Measurements from ENCODE around the gene C12orf57. TPM values are rescaled to one million over a fixed set of nuclear protein-coding genes. Genes with fewer than 3 reads are reported as not detected.

Gene C12orf57
- total RNA-seq, 3 donors from 2014 or later (not counting 1 experiment from before 2014, with no cell fraction given), result 125 to 157 (median 126) TPM

DNA sequence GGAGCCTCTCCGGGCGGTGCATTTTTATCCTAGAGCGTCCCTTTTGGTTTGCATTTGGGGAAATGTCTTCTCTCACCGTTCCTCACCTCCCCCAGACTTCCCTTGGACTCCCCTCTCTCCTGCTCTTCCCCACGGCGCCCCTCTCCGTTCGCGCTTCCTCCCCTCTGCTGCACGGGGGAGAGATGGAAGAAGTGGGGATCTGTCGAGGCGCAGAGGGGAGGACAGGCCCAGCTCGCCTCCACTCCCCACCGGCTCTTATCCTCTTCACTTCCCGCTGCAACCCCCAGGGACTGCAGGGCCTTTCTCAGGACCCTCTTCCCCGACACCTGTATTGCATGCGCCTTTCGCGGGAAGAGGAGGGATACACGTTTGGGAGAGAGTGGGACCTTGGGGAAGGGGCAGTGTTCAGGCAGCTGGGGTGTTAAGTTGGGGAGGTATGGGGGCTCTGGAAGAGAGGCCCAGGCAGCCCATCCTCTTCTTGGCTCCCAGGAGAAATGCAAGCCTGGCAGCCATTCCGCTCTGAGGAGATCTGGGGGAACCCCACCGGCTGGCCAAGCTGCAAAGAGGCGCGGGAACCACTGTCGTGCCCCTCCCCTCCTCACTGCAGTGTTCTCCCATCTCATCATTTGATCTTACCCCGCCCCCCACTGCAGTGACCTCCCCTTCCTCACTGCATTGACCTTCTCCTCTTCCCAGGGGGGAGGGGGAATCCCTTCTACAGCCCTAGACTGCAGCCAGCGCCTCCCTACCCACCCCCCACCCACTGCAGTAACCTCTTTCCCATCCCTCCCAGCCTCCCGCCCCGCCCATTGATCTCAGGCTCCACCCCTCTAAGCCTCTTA lies 28.7 kb upstream of the C12orf57 start:
- no peaks in the 10 kb centered on the region for H3K27me3 ChIP-seq (ENCODE audit: control insufficient read depth, insufficient read depth, low read length)
- Mint-ChIP-seq H3K4me3 (peak overlapping the region; percentile 94), H3K27me3 (ENCODE audit: low read depth in 2 of 2) (peaks cover 0 to 6% of the 10 kb centered on the region in 2 donors), H3K27ac (peak overlapping the region; percentile 74 to 95), H3K9me3 (no peaks in the 10 kb centered on the region), H3K4me1 (peaks cover 16 to 41% of the 10 kb centered on the region in 2 donors), H3K36me3 (no peaks in the 10 kb centered on the region)
- intact Hi-C loops (cut with micrococcal nuclease), result loop anchor here (2.0 kb wide), 1 partner anchor 42 kb away; the partner anchor contains the start of gene SPSB2
- H3K27ac ChIP-seq (ENCODE audit: low read length), result peak overlapping the region; percentile 36
- H3K9me3 ChIP-seq (ENCODE audit: control insufficient read depth, insufficient read depth, low read length), result no peaks in the 10 kb centered on the region
- peaks cover 16% of the 10 kb centered on the region for H3K4me1 ChIP-seq (ENCODE audit: control insufficient read depth, insufficient read depth, low read length)
- no peaks in the 10 kb centered on the region for H3K36me3 ChIP-seq (ENCODE audit: control insufficient read depth, insufficient read depth, low read length)
- ATAC-seq, result no peak
- peak overlapping the region; percentile 42 for H3K4me3 ChIP-seq (ENCODE audit: low read length)
- TF ChIP-seq, protein P1, sequence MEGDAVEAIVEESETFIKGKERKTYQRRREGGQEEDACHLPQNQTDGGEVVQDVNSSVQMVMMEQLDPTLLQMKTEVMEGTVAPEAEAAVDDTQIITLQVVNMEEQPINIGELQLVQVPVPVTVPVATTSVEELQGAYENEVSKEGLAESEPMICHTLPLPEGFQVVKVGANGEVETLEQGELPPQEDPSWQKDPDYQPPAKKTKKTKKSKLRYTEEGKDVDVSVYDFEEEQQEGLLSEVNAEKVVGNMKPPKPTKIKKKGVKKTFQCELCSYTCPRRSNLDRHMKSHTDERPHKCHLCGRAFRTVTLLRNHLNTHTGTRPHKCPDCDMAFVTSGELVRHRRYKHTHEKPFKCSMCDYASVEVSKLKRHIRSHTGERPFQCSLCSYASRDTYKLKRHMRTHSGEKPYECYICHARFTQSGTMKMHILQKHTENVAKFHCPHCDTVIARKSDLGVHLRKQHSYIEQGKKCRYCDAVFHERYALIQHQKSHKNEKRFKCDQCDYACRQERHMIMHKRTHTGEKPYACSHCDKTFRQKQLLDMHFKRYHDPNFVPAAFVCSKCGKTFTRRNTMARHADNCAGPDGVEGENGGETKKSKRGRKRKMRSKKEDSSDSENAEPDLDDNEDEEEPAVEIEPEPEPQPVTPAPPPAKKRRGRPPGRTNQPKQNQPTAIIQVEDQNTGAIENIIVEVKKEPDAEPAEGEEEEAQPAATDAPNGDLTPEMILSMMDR (IDR thresholded peaks at IDR 0.05), result no peak
- DNase-seq, result no peak
- WGBS (ENCODE audit: insufficient coverage), result 35% methylated on average over 20 of the region's 29 CpGs

DNA sequence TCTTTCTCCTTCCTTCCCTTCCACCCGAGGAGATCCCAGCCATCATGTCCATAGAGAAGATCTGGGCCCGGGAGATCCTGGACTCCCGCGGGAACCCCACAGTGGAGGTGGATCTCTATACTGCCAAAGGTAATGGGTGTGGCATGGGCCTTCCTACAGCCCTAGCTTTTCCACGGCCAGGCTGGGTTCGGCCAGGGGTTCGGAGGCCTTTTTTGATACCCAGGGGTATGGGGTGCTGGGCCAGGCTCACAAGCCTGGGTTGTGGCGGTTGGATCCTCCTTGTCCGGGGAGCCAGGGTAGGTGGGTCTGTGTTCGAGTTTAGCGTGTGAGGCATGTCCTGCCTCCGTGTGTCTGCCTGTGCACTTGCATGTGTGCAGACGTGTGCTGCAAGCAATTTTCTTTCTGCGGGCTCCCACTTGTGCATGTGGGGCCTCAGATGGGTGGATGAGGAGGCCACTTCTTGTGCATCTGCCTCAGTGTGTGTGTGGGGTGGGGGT lies 28.0 kb upstream of the C12orf57 start:
- no peak overlapping the region for H3K27ac ChIP-seq (ENCODE audit: low read length)
- TF ChIP-seq, protein P1 (IDR thresholded peaks at IDR 0.05), result no peak

GRCh38 chr12:6916426-6917200 lies 27.2 kb upstream of the C12orf57 start:
- WGBS (ENCODE audit: insufficient coverage), result 98% methylated on average over 11 of the region's 11 CpGs
- no peaks in the 10 kb centered on the region for H3K9me3 ChIP-seq (ENCODE audit: control insufficient read depth, insufficient read depth, low read length)
- TF ChIP-seq, protein P1 (IDR thresholded peaks at IDR 0.05), result no peak
- ATAC-seq (no peak), DNase-seq (no peak)
- no peaks in the 10 kb centered on the region for H3K27me3 ChIP-seq (ENCODE audit: control insufficient read depth, insufficient read depth, low read length)
- H3K9me3 Mint-ChIP-seq, result no peaks in the 10 kb centered on the region
- no peaks in the 10 kb centered on the region for H3K36me3 ChIP-seq (ENCODE audit: control insufficient read depth, insufficient read depth, low read length)
- peaks cover 16% of the 10 kb centered on the region for H3K4me1 ChIP-seq (ENCODE audit: control insufficient read depth, insufficient read depth, low read length)
- H3K27ac ChIP-seq (ENCODE audit: low read length), result no peak overlapping the region
- no peak overlapping the region for H3K4me3 ChIP-seq (ENCODE audit: low read length)
- intact Hi-C loops (cut with micrococcal nuclease), result no loop called here
- H3K36me3 Mint-ChIP-seq, result no peaks in the 10 kb centered on the region
- H3K4me3 Mint-ChIP-seq, result no peak overlapping the region
- H3K4me1 Mint-ChIP-seq, result peaks cover 16 to 41% of the 10 kb centered on the region in 2 donors
- peak overlapping the region in 1 of 2 donors; percentile 3 for H3K27ac Mint-ChIP-seq
- peaks cover 0 to 6% of the 10 kb centered on the region in 2 donors for H3K27me3 Mint-ChIP-seq (ENCODE audit: low read depth in 2 of 2)

More for the DNA sequence above, 28.0 kb upstream of the C12orf57 start:
- Mint-ChIP-seq H3K27me3 (ENCODE audit: low read depth in 2 of 2) (peaks cover 0 to 6% of the 10 kb centered on the region in 2 donors), H3K4me1 (peaks cover 16 to 41% of the 10 kb centered on the region in 2 donors), H3K36me3 (no peaks in the 10 kb centered on the region), H3K4me3 (peak overlapping the region; percentile 94), H3K27ac (no peak overlapping the region), H3K9me3 (no peaks in the 10 kb centered on the region)
- intact Hi-C loops (cut with micrococcal nuclease), result loop anchor here (2.0 kb wide), 1 partner anchor 43 kb away; the partner anchor contains the start of gene SPSB2
- Histone ChIP-seq H3K4me3 (ENCODE audit: low read length) (no peak overlapping the region), H3K27me3 (ENCODE audit: control insufficient read depth, insufficient read depth, low read length) (no peaks in the 10 kb centered on the region), H3K36me3 (ENCODE audit: control insufficient read depth, insufficient read depth, low read length) (no peaks in the 10 kb centered on the region), H3K4me1 (ENCODE audit: control insufficient read depth, insufficient read depth, low read length) (peaks cover 16% of the 10 kb centered on the region), H3K9me3 (ENCODE audit: control insufficient read depth, insufficient read depth, low read length) (no peaks in the 10 kb centered on the region)
- WGBS (ENCODE audit: insufficient coverage), result 90% methylated on average over 14 of the region's 14 CpGs
- DNase-seq, result no peak
- ATAC-seq, result no peak
